Endothelial cell of umbilical vein (primary cell): Measurements from ENCODE around the gene TTC13. TPM values are rescaled to one million over a fixed set of nuclear protein-coding genes. Genes with fewer than 3 reads are reported as not detected.

Experiments used
- BruUV-seq: library from RNA; stranded (reverse); fragments of 400-500 nt; replicated peaks from 2 replicates; lab custom pipeline; 2021; lab: Mats Ljungman, UMichigan
- CTCF ChIA-PET: fragments of 300-600, 350-600 bp; sonication (Branson Sonifier 250); formaldehyde crosslinking; loops from one replicate; lab custom pipeline; 2021; ENCODE audit warnings: antibody characterized with exemption, inconsistent platforms; lab: Charles Lee
- POLR2A ChIA-PET: fragments of 300-600, 350-600 bp; sonication (Branson Sonifier 250); formaldehyde crosslinking; loops from one replicate; lab custom pipeline; 2021; ENCODE audit warnings: antibody characterized with exemption, inconsistent platforms; lab: Charles Lee
- DNase-seq: peaks from one replicate; pipeline ENCODE4 v3.0.0-alpha.2; 2011; ENCODE audit warnings: low read depth, low spot score
- FAIRE-seq: peaks from 2 replicates; lab custom pipeline; 2011; peaks lifted over from hg19 to GRCh38; lab: Jason Lieb, UNC
- H2AFZ ChIP-seq: 2 replicates; pipeline ENCODE4 v1.6.0; 2012; ENCODE audit warnings: low read depth, low read length, control low read depth, inconsistent platforms
- H3K27ac ChIP-seq: 2 replicates; pipeline ENCODE4 v1.5.1; 2011; ENCODE audit warnings: low read depth, mild to moderate bottlenecking, control low read depth, low read length, moderate library complexity; ENCODE audit not compliant: insufficient read depth
- H3K27me3 ChIP-seq, 2 experiments: 2 replicates each; pipeline versions ENCODE4 v1.6.0 to v1.6.1; 2011; ENCODE audit warnings: low read length in 2 of 2, mixed read lengths in 1 of 2; ENCODE audit not compliant: control insufficient read depth in 2 of 2, insufficient read depth in 2 of 2
- H3K36me3 ChIP-seq, 2 experiments: 2 replicates in 1 of 2; 3 replicates in 1 of 2; pipeline ENCODE4 v1.5.1; 2011; ENCODE audit warnings: low read length in 2 of 2, mild to moderate bottlenecking in 1 of 2, moderate library complexity in 1 of 2; ENCODE audit not compliant: control insufficient read depth in 2 of 2, insufficient read depth in 2 of 2; ENCODE audit errors: extremely low read depth in 1 of 2
- H3K4me1 ChIP-seq: 3 replicates; pipeline ENCODE4 v1.5.1; 2011; ENCODE audit warnings: mild to moderate bottlenecking, low read length; ENCODE audit not compliant: control insufficient read depth, insufficient read depth; ENCODE audit errors: extremely low read depth
- H3K4me2 ChIP-seq: 2 replicates; pipeline ENCODE4 v1.6.1; 2011; ENCODE audit warnings: low read length, control low read depth, mixed read lengths; ENCODE audit not compliant: insufficient read depth
- H3K4me3 ChIP-seq, 3 experiments: fragments of 200-600 bp in 1 of 3; sonication (generic), shearing (Covaris generic) in 1 of 3; replicated peaks in 1 of 3; 2 replicates each; pipeline ENCODE4 v1.5.1; 2011 to 2016; ENCODE audit warnings: control low read depth in 3 of 3, low read length in 3 of 3, mild to moderate bottlenecking in 2 of 3, inconsistent platforms in 1 of 3, low read depth in 1 of 3, moderate library complexity in 1 of 3; ENCODE audit not compliant: insufficient read depth in 1 of 3
- H3K79me2 ChIP-seq: 2 replicates; pipeline ENCODE4 v1.6.0; 2012; ENCODE audit warnings: low read length, inconsistent platforms; ENCODE audit not compliant: control insufficient read depth, insufficient read depth
- H3K9ac ChIP-seq: replicated peaks from 2 replicates; pipeline ENCODE3; 2011; ENCODE audit warnings: low read length, control low read depth; ENCODE audit not compliant: insufficient read depth; ENCODE audit errors: extremely low read depth
- H3K9me1 ChIP-seq: replicated peaks from 3 replicates; pipeline ENCODE4 v1.6.0; 2011; ENCODE audit warnings: mild to moderate bottlenecking, low read length; ENCODE audit not compliant: control insufficient read depth, insufficient read depth; ENCODE audit errors: extremely low read depth
- H3K9me3 ChIP-seq: replicated peaks from 2 replicates; pipeline ENCODE4 v1.5.1; 2012; ENCODE audit warnings: low read length, inconsistent platforms; ENCODE audit not compliant: control insufficient read depth, insufficient read depth
- H4K20me1 ChIP-seq: replicated peaks from 2 replicates; pipeline ENCODE3; 2011; ENCODE audit warnings: mild to moderate bottlenecking, low read length; ENCODE audit not compliant: control insufficient read depth, insufficient read depth; ENCODE audit errors: extremely low read depth
- EZH2 ChIP-seq: IDR thresholded peaks from 2 replicates; pipeline ENCODE4 v1.6.1; 2012; ENCODE audit warnings: borderline replicate concordance, low read depth, mild to moderate bottlenecking, moderate library complexity, low read length, inconsistent platforms; ENCODE audit not compliant: severe bottlenecking
- FOS ChIP-seq: IDR thresholded peaks from 2 replicates; pipeline ENCODE4 v1.6.1; 2011; ENCODE audit warnings: mild to moderate bottlenecking, low read length, moderate library complexity, borderline replicate concordance; ENCODE audit not compliant: insufficient read depth
- GATA2 ChIP-seq: IDR thresholded peaks from 2 replicates; pipeline ENCODE4 v1.7.0; 2011; ENCODE audit warnings: low read depth, mild to moderate bottlenecking, moderate library complexity, mixed read lengths, low read length; ENCODE audit not compliant: insufficient read length, insufficient read depth
- JUN ChIP-seq: IDR thresholded peaks from 2 replicates; pipeline ENCODE4 v1.6.1; 2011; ENCODE audit warnings: borderline replicate concordance, low read depth; ENCODE audit not compliant: insufficient read length, insufficient read depth
- MYC ChIP-seq: IDR thresholded peaks from one replicate; pipeline ENCODE4 v1.6.1; 2011; ENCODE audit warnings: mild to moderate bottlenecking, low read depth, low read length
- POLR2A ChIP-seq: IDR thresholded peaks from 2 replicates; pipeline ENCODE4 v1.6.1; 2012; ENCODE audit warnings: low read depth, mild to moderate bottlenecking, control low read depth, low read length
- POLR2AphosphoS5 ChIP-seq: IDR thresholded peaks from 2 replicates; pipeline ENCODE4 v1.6.1; 2012; ENCODE audit warnings: low read depth, mild to moderate bottlenecking, control low read depth, low read length, moderate library complexity; ENCODE audit not compliant: insufficient read depth
- dilution Hi-C: fragments of 300-500 bp; cut with MboI; formaldehyde crosslinking; loops from one replicate; pipeline ENCODE4 v1.15.0; 2019; ENCODE audit warnings: low sequenced_read_pairs; ENCODE audit not compliant: extremely low pct_ligation_motif_present
- intact Hi-C: fragments of 100-400 bp; cut with micrococcal nuclease; formaldehyde crosslinking; loops from one replicate; pipeline ENCODE4 v1.10.0; 2022
- polyA plus RNA-seq, 4 experiments: library from polyadenylated mRNA; depleted of rRNA in 3 of 4; stranded (reverse) in 3 of 4; unstranded in 1 of 4; fragments of >200 nt; gene quantifications; 2 replicates each; pipeline versions ENCODE4 v1.2.1 to v1.2.3, GENCODE V29; 2011 to 2012; ENCODE audit warnings: missing spikeins in 1 of 4
- total RNA-seq: library from RNA; stranded (reverse); gene quantifications from 2 replicates; pipeline ENCODE4 v1.2.3, GENCODE V29; 2021
- TF ChIP-seq, protein P1 (sequence below): IDR thresholded peaks from 2 replicates; pipeline ENCODE4 v1.6.1; 2011; ENCODE audit not compliant: insufficient read depth, insufficient read length
- TF ChIP-seq, protein P2 (sequence below), 2 donors: IDR thresholded peaks; 1 replicate in 1 of 2; 2 replicates in 1 of 2; pipeline ENCODE4 v1.5.1; 2011; ENCODE audit warnings: low read length in 2 of 2, mild to moderate bottlenecking in 2 of 2, moderate library complexity in 2 of 2, control low read depth in 1 of 2, inconsistent platforms in 1 of 2, low read depth in 1 of 2; ENCODE audit not compliant: insufficient read depth in 1 of 2; ENCODE audit errors: extremely low read depth in 1 of 2

TTC13 gene
- total and polyA plus RNA-seq, 2 donors (not counting 3 experiments of a cell fraction or from before 2014, with no cell fraction given) = 8.8 to 23.9 TPM

DNA sequence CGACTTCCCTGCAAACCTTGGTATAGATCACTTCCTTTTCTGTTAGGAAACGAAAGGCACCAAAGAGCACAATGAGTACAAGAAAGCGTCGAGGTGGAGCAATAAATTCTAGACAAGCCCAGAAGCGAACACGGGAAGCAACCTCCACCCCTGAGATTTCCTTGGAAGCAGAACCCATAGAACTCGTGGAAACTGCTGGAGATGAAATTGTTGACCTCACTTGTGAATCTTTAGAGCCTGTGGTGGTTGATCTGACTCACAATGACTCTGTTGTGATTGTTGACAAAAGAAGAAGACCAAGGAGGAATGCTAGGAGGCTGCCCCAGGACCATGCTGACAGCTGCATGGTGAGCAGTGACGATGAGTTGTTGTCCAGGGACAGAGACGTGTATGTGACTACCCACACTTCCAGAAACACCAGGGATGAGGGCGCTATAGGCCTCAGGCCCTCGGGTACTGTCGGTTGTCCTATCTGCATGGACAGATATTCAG, 42.9 kb upstream of the TTC13 start:
- H3K27ac ChIP-seq = no peak overlapping the region
- H2AFZ ChIP-seq = no peak overlapping the region
- no peaks in the 10 kb centered on the region for H3K9me1 ChIP-seq
- H3K9me3 ChIP-seq = no peaks in the 10 kb centered on the region
- FAIRE-seq = no peak
- H3K4me3 ChIP-seq = no peak overlapping the region
- no peak overlapping the region for H3K4me2 ChIP-seq
- intact Hi-C loops = loop anchor here (2.0 kb wide), 2 partner anchors 71 to 189 kb away; no protein-coding TSS in a partner anchor
- TF ChIP-seq EZH2 (no peak), POLR2A (no peak), FOS (no peak), POLR2AphosphoS5 (no peak), GATA2 (no peak), MYC (no peak), JUN (no peak)
- TF ChIP-seq, protein P1, sequence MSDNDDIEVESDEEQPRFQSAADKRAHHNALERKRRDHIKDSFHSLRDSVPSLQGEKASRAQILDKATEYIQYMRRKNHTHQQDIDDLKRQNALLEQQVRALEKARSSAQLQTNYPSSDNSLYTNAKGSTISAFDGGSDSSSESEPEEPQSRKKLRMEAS = no peak
- TF ChIP-seq, protein P2, sequence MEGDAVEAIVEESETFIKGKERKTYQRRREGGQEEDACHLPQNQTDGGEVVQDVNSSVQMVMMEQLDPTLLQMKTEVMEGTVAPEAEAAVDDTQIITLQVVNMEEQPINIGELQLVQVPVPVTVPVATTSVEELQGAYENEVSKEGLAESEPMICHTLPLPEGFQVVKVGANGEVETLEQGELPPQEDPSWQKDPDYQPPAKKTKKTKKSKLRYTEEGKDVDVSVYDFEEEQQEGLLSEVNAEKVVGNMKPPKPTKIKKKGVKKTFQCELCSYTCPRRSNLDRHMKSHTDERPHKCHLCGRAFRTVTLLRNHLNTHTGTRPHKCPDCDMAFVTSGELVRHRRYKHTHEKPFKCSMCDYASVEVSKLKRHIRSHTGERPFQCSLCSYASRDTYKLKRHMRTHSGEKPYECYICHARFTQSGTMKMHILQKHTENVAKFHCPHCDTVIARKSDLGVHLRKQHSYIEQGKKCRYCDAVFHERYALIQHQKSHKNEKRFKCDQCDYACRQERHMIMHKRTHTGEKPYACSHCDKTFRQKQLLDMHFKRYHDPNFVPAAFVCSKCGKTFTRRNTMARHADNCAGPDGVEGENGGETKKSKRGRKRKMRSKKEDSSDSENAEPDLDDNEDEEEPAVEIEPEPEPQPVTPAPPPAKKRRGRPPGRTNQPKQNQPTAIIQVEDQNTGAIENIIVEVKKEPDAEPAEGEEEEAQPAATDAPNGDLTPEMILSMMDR (IDR thresholded peaks at IDR 0.05; ENCODE audit: extremely low read depth in 1 of 2, insufficient read depth in 1 of 2, low read depth in 1 of 2, low read length in 2 of 2) = no peak
- ChIA-PET CTCF (no interaction called here), POLR2A (interaction anchor here (1.0 kb wide), 1 partner anchor 19 kb away, joined by 3 read pairs; the partner anchor contains the start of gene FAM89A)
- dilution Hi-C loops = no loop called here
- DNase-seq = no peak
- no TSS peak for BruUV-seq
- H3K4me1 ChIP-seq = peaks cover 7% of the 10 kb centered on the region
- no peaks in the 10 kb centered on the region for H4K20me1 ChIP-seq
- no peak overlapping the region for H3K9ac ChIP-seq
- peaks cover 0 to 4% of the 10 kb centered on the region in 2 experiments for H3K36me3 ChIP-seq
- H3K27me3 ChIP-seq = no peaks in the 10 kb centered on the region
- no peaks in the 10 kb centered on the region for H3K79me2 ChIP-seq
